ENCODE results near the gene SLC1A7. TPM values are rescaled to one million over a fixed set of nuclear protein-coding genes. Genes with fewer than 3 reads are reported as not detected.

The SLC1A7 gene
- total RNA-seq, 2 experiments from 2014 or later = not detected

GRCh38 chr1:53068314-53069099, 73.9 kb downstream of the SLC1A7 start:
- CTCF ChIA-PET = interaction anchor here (0.7 to 1.9 kb wide), 7 partner anchors 9 to 130 kb away, joined by 3 to 5 read pairs (median 3); no protein-coding TSS in a partner anchor
- DNase-seq = no peak
- H3K4me1 Mint-ChIP-seq = no peaks in the 10 kb centered on the region
- H3K27me3 Mint-ChIP-seq = peaks cover 9% of the 10 kb centered on the region
- POLR2A ChIA-PET = no interaction called here
- no peaks in the 10 kb centered on the region for H3K9me3 Mint-ChIP-seq
- no peak overlapping the region for H3K4me3 Mint-ChIP-seq
- H3K27ac Mint-ChIP-seq = no peak overlapping the region
- no peaks in the 10 kb centered on the region for H3K36me3 Mint-ChIP-seq (ENCODE audit: low read depth)

- Mint-ChIP-seq H3K27me3 (peaks cover 16% of the 10 kb centered on the region), H3K9me3 (no peaks in the 10 kb centered on the region), H3K4me3 (no peak overlapping the region), H3K4me1 (peaks cover 2% of the 10 kb centered on the region), H3K27ac (no peak overlapping the region), H3K36me3 (ENCODE audit: low read depth) (no peaks in the 10 kb centered on the region)
- ChIA-PET CTCF (interaction anchor here (0.5 to 1.9 kb wide), 5 partner anchors 8 to 131 kb away, joined by 3 to 4 read pairs (median 3); no protein-coding TSS in a partner anchor), POLR2A (no interaction called here)
- no peak for DNase-seq
These were observed 74.6 kb downstream of the SLC1A7 start for GRCh38 chr1:53067886-53068285.

GRCh38 chr1:53066891-53067738, 75.3 kb downstream of the SLC1A7 start:
- H3K36me3 Mint-ChIP-seq (ENCODE audit: low read depth) = no peaks in the 10 kb centered on the region
- H3K9me3 Mint-ChIP-seq = no peaks in the 10 kb centered on the region
- H3K4me3 Mint-ChIP-seq = no peak overlapping the region
- peaks cover 18% of the 10 kb centered on the region for H3K27me3 Mint-ChIP-seq
- ChIA-PET POLR2A (no interaction called here), CTCF (interaction anchor here (0.5 to 0.9 kb wide), 2 partner anchors 22 to 113 kb away, joined by 4 read pairs; no protein-coding TSS in a partner anchor)
- peaks cover 2% of the 10 kb centered on the region for H3K4me1 Mint-ChIP-seq
- no peak for DNase-seq
- H3K27ac Mint-ChIP-seq = no peak overlapping the region

- Mint-ChIP-seq H3K27ac (no peak overlapping the region), H3K27me3 (peaks cover 21% of the 10 kb centered on the region), H3K4me1 (peaks cover 3% of the 10 kb centered on the region), H3K36me3 (ENCODE audit: low read depth) (no peaks in the 10 kb centered on the region), H3K4me3 (no peak overlapping the region), H3K9me3 (no peaks in the 10 kb centered on the region)
- ChIA-PET CTCF (interaction anchor here (0.6 to 0.9 kb wide), 3 partner anchors 23 to 901 kb away, joined by 3 to 4 read pairs (median 4); no protein-coding TSS in a partner anchor), POLR2A (no interaction called here)
- DNase-seq = no peak
These were observed 76.0 kb downstream of the SLC1A7 start for GRCh38 chr1:53066488-53066887.

GRCh38 chr1:53065391-53065790, 77.0 kb downstream of the SLC1A7 start:
- ChIA-PET POLR2A (no interaction called here), CTCF (interaction anchor here (0.6 kb wide), 1 partner anchor 1462 kb away, joined by 3 read pairs; no protein-coding TSS in a partner anchor)
- Mint-ChIP-seq H3K27me3 (peaks cover 32% of the 10 kb centered on the region), H3K4me3 (no peak overlapping the region), H3K4me1 (peaks cover 3% of the 10 kb centered on the region), H3K36me3 (ENCODE audit: low read depth) (no peaks in the 10 kb centered on the region), H3K9me3 (no peaks in the 10 kb centered on the region), H3K27ac (no peak overlapping the region)
- DNase-seq = no peak

- Mint-ChIP-seq H3K27ac (no peak overlapping the region), H3K4me3 (no peak overlapping the region), H3K9me3 (no peaks in the 10 kb centered on the region), H3K36me3 (ENCODE audit: low read depth) (no peaks in the 10 kb centered on the region), H3K27me3 (peaks cover 45% of the 10 kb centered on the region), H3K4me1 (peaks cover 3% of the 10 kb centered on the region)
- CTCF ChIA-PET = interaction anchor here (1.2 kb wide), 1 partner anchor 11 kb away, joined by 3 read pairs; no protein-coding TSS in a partner anchor
- POLR2A ChIA-PET = interaction anchor here (0.6 kb wide), 1 partner anchor 108 kb away, joined by 3 read pairs; no protein-coding TSS in a partner anchor
- DNase-seq = no peak
These were observed 78.5 kb downstream of the SLC1A7 start for GRCh38 chr1:53063744-53064515.

- CTCF ChIA-PET = no interaction called here
- no peak for DNase-seq
- H3K4me3 Mint-ChIP-seq = peak overlapping the region; percentile 11
- H3K4me1 Mint-ChIP-seq = peaks cover 3% of the 10 kb centered on the region
- no peak overlapping the region for H3K27ac Mint-ChIP-seq
- POLR2A ChIA-PET = interaction anchor here (0.6 kb wide), 1 partner anchor 107 kb away, joined by 3 read pairs; no protein-coding TSS in a partner anchor
- H3K27me3 Mint-ChIP-seq = peaks cover 49% of the 10 kb centered on the region
- no peaks in the 10 kb centered on the region for H3K36me3 Mint-ChIP-seq (ENCODE audit: low read depth)
- no peaks in the 10 kb centered on the region for H3K9me3 Mint-ChIP-seq
These were observed 79.5 kb downstream of the SLC1A7 start for GRCh38 chr1:53062708-53063591.

GRCh38 chr1:53061859-53062707, 80.4 kb downstream of the SLC1A7 start, which contains the start of gene PODN:
TSS of gene PODN (plus strand) at chr1:53062213. CDS start at chr1:53069856, 7,643 bp downstream.
- CTCF ChIA-PET = no interaction called here
- POLR2A ChIA-PET = no interaction called here
- no peak for DNase-seq

GRCh38 chr1:53061123-53061858, 81.1 kb downstream of the SLC1A7 start:
- no peak overlapping the region for H3K4me3 Mint-ChIP-seq
- no peaks in the 10 kb centered on the region for H3K36me3 Mint-ChIP-seq (ENCODE audit: low read depth)
- DNase-seq = no peak
- H3K27me3 Mint-ChIP-seq = peaks cover 52% of the 10 kb centered on the region
- CTCF ChIA-PET = interaction anchor here (0.6 kb wide), 1 partner anchor 728 kb away, joined by 4 read pairs; no protein-coding TSS in a partner anchor
- H3K9me3 Mint-ChIP-seq = no peaks in the 10 kb centered on the region
- peaks cover 3% of the 10 kb centered on the region for H3K4me1 Mint-ChIP-seq
- POLR2A ChIA-PET = no interaction called here
- H3K27ac Mint-ChIP-seq = no peak overlapping the region

More at GRCh38 chr1:53061859-53062707, 80.4 kb downstream of the SLC1A7 start, which contains the start of gene PODN:
- Mint-ChIP-seq H3K9me3 (no peaks in the 10 kb centered on the region), H3K27ac (no peak within 1 kb of the TSS), H3K4me1 (peaks cover 3% of the 10 kb centered on the region), H3K36me3 (ENCODE audit: low read depth) (no peaks in the 10 kb centered on the region), H3K4me3 (peak within 1 kb of the TSS; percentile 11), H3K27me3 (peaks cover 52% of the 10 kb centered on the region)

GRCh38 chr1:53060579-53060978, 81.9 kb downstream of the SLC1A7 start:
- no peak for DNase-seq
- Mint-ChIP-seq H3K27me3 (peaks cover 51% of the 10 kb centered on the region), H3K4me3 (no peak overlapping the region), H3K4me1 (peaks cover 3% of the 10 kb centered on the region), H3K36me3 (ENCODE audit: low read depth) (no peaks in the 10 kb centered on the region), H3K27ac (no peak overlapping the region), H3K9me3 (no peaks in the 10 kb centered on the region)
- ChIA-PET POLR2A (no interaction called here), CTCF (interaction anchor here (0.6 to 1.6 kb wide), 4 partner anchors 8 to 727 kb away, joined by 3 to 5 read pairs (median 4); no protein-coding TSS in a partner anchor)

Measured in activated CD4-positive, alpha-beta T cell treated with anti-CD3 and anti-CD28 coated beads, Interleukin-2, amount 10 ng/mL, durations not matched to agents 7 days and 5 days (primary cell).